Erythroblast (primary cell): ENCODE results near the gene SRRM2.

Experiments used
- GATA1 ChIP-seq: IDR thresholded peaks from 2 replicates; pipeline ENCODE4 v1.6.1; 2011; ENCODE audit warnings: low read depth, mild to moderate bottlenecking, control low read depth, low read length, moderate library complexity
- POLR2A ChIP-seq: IDR thresholded peaks from 2 replicates; pipeline ENCODE4 v1.6.1; 2011; ENCODE audit warnings: mild to moderate bottlenecking, low read length

DNA sequence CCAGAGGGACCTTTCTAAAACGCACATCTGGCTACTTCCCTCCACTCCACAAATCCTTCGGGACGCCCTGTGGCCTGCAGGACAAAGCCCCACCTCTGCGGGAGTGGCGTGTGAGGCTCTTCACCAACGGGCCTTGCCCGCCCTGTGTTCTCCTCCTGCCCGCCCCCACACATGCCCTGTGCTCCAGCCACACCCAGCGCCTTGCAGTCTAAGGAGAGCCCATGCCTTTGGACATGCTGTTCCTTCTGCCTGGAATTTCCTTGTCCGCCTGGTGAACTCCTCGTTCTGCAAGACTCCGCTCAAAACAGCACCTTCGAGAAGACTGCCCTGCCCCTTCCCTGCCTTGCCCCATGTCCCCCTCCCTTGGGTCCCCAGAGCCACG lies 17.2 kb downstream of the SRRM2 start:
- TF ChIP-seq POLR2A = no peak
- TF ChIP-seq GATA1 = no peak
